BJ (cell line): Measurements from ENCODE around the gene GCNT2. TPM values are rescaled to one million over a fixed set of nuclear protein-coding genes. Genes with fewer than 3 reads are reported as not detected.

Experiments
- CTCF ChIA-PET: fragments of 350-600 bp; formaldehyde crosslinking; extraction: SDS; loops from one replicate; lab custom pipeline; 2021; ENCODE audit warnings: antibody characterized with exemption, inconsistent platforms; lab: Yijun Ruan, JAX
- POLR2A ChIA-PET: fragments of 300-600 bp; sonication (Branson Sonifier 250); formaldehyde crosslinking; extraction: SDS; loops from one replicate; lab custom pipeline; 2021; ENCODE audit warnings: antibody characterized with exemption; lab: Charles Lee
- DNase-seq: peaks from one replicate; pipeline ENCODE4 v3.0.0-alpha.2; 2011; ENCODE audit warnings: low read depth
- H3K27me3 ChIP-seq: 2 replicates; pipeline ENCODE4 v1.6.0; 2011; ENCODE audit warnings: low read length; ENCODE audit not compliant: control insufficient read depth, insufficient read depth
- H3K36me3 ChIP-seq: 2 replicates; pipeline ENCODE4 v1.5.1; 2011; ENCODE audit warnings: low read length; ENCODE audit not compliant: control insufficient read depth, insufficient read depth
- H3K4me3 ChIP-seq: 2 replicates; pipeline ENCODE4 v1.5.1; 2011; ENCODE audit warnings: low read depth, mild to moderate bottlenecking, control low read depth, low read length
- polyA plus RNA-seq: library from polyadenylated mRNA; depleted of rRNA; stranded (reverse); fragments of >200 nt; gene quantifications from 2 replicates; pipeline ENCODE4 v1.2.3, GENCODE V29; 2011
- TF ChIP-seq, protein P1 (sequence below): IDR thresholded peaks from 2 replicates; pipeline ENCODE4 v1.5.1; 2011; ENCODE audit warnings: low read depth, mild to moderate bottlenecking, control low read depth, inconsistent platforms, low read length, moderate library complexity; ENCODE audit not compliant: insufficient read depth

GCNT2 gene
- polyA plus RNA-seq, 1 experiment, result 0.04 TPM

- ChIA-PET POLR2A (no interaction called here), CTCF (no interaction called here)
- H3K4me3 ChIP-seq, result no peak overlapping the region
- no peaks in the 10 kb centered on the region for H3K36me3 ChIP-seq
- no peak for DNase-seq
- no peaks in the 10 kb centered on the region for H3K27me3 ChIP-seq
- TF ChIP-seq, protein P1, sequence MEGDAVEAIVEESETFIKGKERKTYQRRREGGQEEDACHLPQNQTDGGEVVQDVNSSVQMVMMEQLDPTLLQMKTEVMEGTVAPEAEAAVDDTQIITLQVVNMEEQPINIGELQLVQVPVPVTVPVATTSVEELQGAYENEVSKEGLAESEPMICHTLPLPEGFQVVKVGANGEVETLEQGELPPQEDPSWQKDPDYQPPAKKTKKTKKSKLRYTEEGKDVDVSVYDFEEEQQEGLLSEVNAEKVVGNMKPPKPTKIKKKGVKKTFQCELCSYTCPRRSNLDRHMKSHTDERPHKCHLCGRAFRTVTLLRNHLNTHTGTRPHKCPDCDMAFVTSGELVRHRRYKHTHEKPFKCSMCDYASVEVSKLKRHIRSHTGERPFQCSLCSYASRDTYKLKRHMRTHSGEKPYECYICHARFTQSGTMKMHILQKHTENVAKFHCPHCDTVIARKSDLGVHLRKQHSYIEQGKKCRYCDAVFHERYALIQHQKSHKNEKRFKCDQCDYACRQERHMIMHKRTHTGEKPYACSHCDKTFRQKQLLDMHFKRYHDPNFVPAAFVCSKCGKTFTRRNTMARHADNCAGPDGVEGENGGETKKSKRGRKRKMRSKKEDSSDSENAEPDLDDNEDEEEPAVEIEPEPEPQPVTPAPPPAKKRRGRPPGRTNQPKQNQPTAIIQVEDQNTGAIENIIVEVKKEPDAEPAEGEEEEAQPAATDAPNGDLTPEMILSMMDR, result no peak
Measured at GRCh38 chr6:10507298-10507697, 13.9 kb upstream of the GCNT2 start.

DNA sequence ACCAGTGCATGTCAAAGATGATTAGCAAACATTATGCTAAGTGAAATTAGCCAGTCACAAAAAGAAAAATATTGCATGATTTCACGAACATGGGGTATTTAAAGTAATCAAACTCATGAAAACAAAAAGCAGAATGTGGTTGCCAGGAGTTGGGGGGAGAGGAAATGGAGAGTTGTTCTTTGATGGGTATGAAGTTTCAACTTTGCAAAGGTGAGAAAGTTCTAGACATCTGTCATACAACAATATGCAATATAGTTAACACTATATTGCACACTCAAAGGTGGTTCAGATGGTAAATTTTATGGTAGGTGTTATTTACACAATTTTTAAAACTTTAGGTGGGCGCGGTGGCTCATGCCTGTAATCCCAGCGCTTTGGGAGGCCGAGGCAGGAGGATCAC, 13.4 kb upstream of the GCNT2 start:
- Histone ChIP-seq H3K4me3 (no peak overlapping the region), H3K36me3 (no peaks in the 10 kb centered on the region), H3K27me3 (no peaks in the 10 kb centered on the region)
- CTCF ChIA-PET, result no interaction called here
- TF ChIP-seq, protein P1, result no peak
- DNase-seq, result no peak
- POLR2A ChIA-PET, result no interaction called here

DNA sequence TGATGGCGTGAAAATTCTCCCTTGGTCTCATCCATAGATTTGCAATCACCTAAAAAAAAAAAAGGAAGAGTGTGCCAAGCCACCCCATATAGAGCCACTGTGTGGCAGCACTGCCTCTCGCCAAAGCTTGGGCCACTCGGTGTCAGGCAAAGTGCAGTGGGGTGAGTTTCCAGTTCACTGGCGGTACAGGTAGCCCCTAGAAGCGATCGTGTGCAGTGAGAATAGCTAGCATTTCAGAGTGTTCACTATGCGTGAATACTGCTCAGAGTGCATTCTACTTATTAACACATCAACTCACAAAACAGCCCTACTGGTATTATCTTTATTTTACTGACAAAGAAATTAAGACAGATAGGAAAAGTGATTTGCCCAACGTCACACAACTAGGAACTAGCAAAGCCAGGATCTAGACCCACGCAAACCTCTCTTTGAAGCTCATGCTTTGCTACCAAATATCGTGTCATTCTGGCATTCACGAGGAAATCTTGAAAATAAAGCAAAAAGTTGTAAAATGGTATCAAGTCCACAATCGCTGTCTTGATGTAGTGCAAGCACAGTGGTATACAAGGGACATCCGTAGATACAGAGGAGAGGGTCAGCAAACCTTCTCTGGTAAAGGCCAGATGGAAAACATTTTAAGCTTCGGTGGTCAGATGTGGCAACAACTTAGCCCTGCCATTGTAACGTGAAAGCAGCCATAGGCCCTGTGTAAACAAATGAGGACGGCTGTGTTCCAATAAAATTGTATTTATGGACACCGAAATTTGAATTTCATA, 10.4 kb upstream of the GCNT2 start:
- TF ChIP-seq, protein P1, result peak; percentile 48
- ChIA-PET POLR2A (no interaction called here), CTCF (interaction anchor here (0.6 to 1.0 kb wide), 3 partner anchors 32 to 290 kb away, joined by 3 read pairs; no protein-coding TSS in a partner anchor)
- Histone ChIP-seq H3K36me3 (no peaks in the 10 kb centered on the region), H3K27me3 (no peaks in the 10 kb centered on the region), H3K4me3 (no peak overlapping the region)
- no peak for DNase-seq

GRCh38 chr6:10511477-10511876, 9.7 kb upstream of the GCNT2 start:
- no peak overlapping the region for H3K4me3 ChIP-seq
- H3K27me3 ChIP-seq, result no peaks in the 10 kb centered on the region
- POLR2A ChIA-PET, result no interaction called here
- CTCF ChIA-PET, result interaction anchor here (0.8 to 1.0 kb wide), 2 partner anchors 289 to 311 kb away, joined by 3 read pairs; no protein-coding TSS in a partner anchor
- TF ChIP-seq, protein P1, result no peak
- no peaks in the 10 kb centered on the region for H3K36me3 ChIP-seq
- DNase-seq, result no peak

GRCh38 chr6:10513544-10513943, 7.6 kb upstream of the GCNT2 start:
- H3K36me3 ChIP-seq, result no peaks in the 10 kb centered on the region
- ChIA-PET POLR2A (no interaction called here), CTCF (no interaction called here)
- H3K4me3 ChIP-seq, result no peak overlapping the region
- TF ChIP-seq, protein P1, result no peak
- no peaks in the 10 kb centered on the region for H3K27me3 ChIP-seq
- no peak for DNase-seq
